PC-9 (cell line): ENCODE measurements around the gene CBLL1.

Experiments used
- CTCF ChIP-seq: fragments of 200-600 bp; sonication (generic); conservative IDR thresholded peaks from 2 replicates; pipeline ENCODE4 v1.6.1; 2017; ENCODE audit warnings: mixed run types, antibody characterized with exemption, mild to moderate bottlenecking, moderate library complexity
- EZH2 ChIP-seq: fragments of 200-600 bp; sonication (generic); IDR thresholded peaks from 2 replicates; pipeline ENCODE4 v1.8.0; 2017; ENCODE audit warnings: antibody characterized with exemption, low read depth

DNA sequence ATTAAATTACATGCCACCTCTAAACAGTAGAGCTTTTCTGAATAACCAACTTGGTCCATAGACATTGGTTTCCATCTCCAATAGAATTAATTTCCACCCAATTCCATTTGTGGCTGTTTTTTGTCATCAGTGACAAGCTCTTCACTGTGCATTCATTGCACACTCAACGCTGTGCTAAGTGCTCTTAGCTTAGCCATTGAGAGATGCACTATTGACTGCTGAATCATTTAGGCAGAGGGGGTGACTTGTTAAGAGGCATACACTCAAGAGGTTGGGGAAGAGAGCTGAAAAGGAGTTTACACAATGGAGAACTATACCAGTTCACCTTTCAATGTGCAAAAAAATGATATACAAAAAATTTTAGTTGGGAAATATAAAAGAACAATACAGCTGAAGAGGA lies 31.9 kb upstream of the CBLL1 start:
- TF ChIP-seq CTCF = no peak
- TF ChIP-seq EZH2 = no peak
